C1 segment of cervical spinal cord (tissue), 14 donors: ENCODE measurements around the gene GSG1.
"Not testable (repeated sequence)": the region's sequence is repeated elsewhere in the genome, so short reads cannot be mapped to it uniquely, and the experiment has no call there.

Source experiments
- DNase-seq, 14 donors: peaks; one replicate each; lab custom pipeline; 2025; lab: John Stamatoyannopoulos, UW

Gene GSG1

GRCh38 chr12:13093191-13093847 is 10.1 kb downstream of the GSG1 start:
- DNase-seq: no peak

DNA sequence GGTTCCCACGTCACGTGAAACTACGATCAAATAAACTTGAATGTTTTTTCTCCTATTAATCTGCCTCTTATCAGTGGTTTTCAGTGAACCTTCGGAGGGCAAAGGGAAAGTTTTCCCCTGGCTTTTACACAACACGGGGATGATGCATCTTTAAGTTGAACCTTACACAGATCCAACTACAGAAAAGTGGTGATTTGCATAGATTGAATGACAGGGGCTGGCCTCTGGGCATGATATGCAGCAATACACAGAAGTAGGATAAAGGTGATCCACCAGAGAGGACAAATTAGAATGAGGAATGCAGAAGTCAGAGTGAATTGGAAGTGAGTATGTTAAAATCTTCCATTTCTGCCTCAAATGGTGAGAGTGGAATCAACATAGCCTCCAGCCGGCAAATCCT is 11.6 kb downstream of the GSG1 start:
- DNase-seq: no peak

DNA sequence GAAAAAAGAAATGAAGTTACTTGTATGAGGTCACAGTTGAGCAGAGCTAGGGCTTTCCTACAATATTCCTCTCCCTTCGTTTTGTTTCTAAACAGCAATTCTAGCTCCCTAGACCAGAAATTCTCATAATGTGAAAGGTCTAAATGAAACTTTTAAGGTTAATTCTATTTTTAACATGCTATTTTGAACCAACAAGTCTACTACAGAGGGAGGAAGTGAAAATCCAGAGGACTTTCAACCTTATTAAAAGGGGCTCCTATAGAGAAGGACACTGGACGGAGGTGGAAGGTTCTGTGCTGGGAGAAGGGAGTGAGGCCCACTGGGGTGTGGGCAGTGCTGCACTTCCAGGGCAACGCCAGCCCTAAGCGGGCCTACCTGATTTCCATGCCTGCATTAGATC is 13.4 kb downstream of the GSG1 start:
- no peak for DNase-seq

DNA sequence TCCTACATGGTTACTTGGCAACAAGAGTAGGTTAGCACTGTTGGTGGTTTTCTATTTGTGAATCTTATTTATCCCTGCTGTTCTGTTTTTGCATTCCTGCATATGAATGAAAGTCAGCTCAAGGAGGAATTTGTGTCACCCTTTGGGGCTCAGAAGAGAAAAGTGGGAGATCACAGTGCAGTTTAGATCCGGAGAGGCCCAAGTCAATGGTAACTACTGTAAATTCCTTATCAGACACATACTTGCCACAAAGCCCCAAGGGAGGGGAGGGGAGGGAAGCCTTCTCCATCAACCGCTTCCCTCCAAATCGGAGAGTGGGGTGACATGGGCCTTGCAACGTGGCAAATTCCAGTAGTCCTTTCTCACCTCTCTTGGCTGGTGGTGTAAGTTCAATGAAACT is 15.0 kb downstream of the GSG1 start:
- no peak for DNase-seq

- no peak for DNase-seq
These were observed 15.7 kb downstream of the GSG1 start for GRCh38 chr12:13087766-13088165.

GRCh38 chr12:13085968-13086686 is 17.3 kb downstream of the GSG1 start:
- no peak for DNase-seq

GRCh38 chr12:13084898-13085640 is 18.4 kb downstream of the GSG1 start:
- DNase-seq: no peak

DNA sequence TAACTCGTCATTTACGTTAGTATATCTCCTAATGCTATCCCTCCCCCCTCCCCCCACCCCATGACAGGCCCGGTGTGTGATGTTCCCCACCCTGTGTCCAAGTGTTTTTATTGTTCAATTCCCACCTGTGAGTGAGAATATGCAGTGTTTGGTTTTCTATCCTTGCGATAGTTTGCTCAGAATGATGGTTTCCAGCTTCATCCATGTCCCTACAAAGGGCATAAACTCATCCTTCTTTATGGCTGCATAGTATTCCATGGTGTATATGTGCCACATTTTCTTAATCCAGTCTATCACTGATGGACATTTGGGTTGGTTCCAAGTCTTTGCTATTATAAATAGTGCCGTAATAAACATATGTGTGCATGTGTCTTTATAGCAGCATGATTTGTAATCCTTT is 19.8 kb downstream of the GSG1 start:
- DNase-seq: not testable (repeated sequence)

DNA sequence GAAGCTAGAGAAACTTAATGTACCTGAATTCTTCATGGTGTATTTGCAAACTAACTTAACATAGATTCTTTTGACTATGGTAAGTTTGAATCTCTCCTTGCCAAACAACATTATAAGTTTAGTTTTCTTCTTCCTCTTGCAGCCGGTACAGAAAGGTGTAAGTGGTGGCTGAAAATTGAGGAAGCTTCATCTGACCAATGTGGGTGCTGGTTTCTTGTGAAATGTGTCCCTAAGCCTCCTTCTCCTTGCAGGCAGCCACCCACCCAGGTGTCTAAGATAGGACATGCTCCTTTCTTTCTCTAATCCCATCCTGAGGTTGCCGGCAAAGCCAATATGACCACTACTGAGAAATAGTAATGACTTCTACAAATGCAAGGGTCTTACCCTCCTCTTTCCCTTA is 20.6 kb downstream of the GSG1 start:
- no peak for DNase-seq

- DNase-seq: no peak
These were observed 23.2 kb downstream of the GSG1 start for GRCh38 chr12:13080266-13080665.

DNA sequence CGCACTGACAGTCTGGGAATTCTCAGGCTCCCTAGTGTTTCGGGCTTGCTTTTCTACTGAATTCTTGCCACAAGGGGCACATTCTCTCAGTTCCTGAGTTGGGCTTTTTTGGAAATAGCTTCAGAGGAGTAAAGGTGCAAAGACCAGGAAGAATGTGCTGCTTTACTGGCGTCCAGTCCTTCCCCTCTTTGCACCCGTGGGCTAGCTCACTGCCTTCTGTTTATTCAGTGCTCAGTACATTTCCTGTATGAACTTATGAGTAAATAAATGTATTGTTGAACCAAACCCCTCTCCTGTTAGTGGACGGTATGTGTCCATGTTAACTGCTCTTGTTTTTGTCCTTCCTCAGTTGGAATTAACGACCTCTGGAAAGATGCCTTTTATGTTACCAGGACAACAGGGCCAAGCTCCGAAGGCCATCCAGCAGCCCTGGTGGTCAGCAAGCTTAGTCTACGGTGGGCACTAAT is 24.0 kb downstream of the GSG1 start:
- no peak for DNase-seq

- no peak for DNase-seq
These were observed 27.5 kb downstream of the GSG1 start for GRCh38 chr12:13075786-13076570.

DNA sequence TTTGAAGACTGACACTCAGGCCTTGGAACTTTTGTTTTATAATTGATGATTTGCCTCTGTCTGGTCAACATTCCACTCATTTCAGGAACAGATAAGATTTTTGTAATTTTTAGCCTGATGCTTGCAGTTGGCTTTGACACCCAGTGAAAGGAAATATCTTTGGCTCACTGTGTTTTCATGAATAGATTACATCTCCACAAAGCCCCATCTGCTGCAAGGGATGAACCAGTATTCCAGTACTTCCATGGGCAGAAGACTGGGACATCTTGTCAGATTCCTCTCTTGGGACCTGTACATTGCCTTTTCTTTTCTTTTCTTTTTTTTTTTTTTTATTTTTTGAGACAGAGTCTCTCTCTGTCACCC is 28.4 kb downstream of the GSG1 start:
- no peak for DNase-seq

GRCh38 chr12:13074396-13075117 is 28.9 kb downstream of the GSG1 start:
- DNase-seq: no peak

- no peak for DNase-seq
These were observed 30.3 kb downstream of the GSG1 start for GRCh38 chr12:13073173-13073572.

GRCh38 chr12:13071305-13072280 is 31.9 kb downstream of the GSG1 start:
- DNase-seq: peak in 1 of 14 donors; percentile 8

DNA sequence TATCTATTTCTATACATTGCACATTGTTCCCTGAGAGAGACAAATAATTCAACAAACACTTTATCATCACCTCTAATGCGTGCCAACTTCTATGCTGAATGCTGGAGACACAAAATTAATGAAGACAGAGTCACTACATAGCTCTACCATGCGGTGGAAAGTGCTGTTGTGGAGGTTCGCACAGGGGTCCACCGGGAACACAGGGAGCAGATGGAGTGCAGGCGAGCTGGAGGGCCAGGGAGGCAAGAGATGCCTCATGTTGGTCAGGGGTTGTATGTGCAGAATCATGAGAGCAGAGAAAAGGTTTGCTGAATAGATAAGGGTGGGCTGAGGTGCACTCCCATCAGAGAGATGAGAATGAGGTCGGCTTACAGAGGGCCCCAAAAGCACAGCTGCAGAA is 34.1 kb downstream of the GSG1 start:
- DNase-seq: no peak

DNA sequence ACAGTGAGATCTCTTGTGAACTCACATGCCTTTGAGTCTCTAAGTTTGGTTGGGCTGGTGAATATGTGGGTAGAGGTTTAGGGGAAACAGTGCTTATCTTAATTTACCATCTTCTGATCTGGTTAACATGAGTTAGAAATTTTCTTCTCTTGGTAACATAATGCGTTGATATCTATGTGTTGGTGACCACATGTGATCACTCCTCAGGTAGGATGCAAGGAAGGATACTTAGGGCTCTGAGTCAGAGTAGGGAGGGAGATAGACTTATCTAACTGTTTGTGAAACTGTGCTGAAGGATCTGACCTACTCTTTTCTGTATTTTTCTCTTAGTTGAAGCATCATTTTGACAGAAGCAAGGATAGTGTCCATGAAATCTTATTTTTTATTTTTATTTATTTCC is 36.1 kb downstream of the GSG1 start:
- DNase-seq: no peak

DNA sequence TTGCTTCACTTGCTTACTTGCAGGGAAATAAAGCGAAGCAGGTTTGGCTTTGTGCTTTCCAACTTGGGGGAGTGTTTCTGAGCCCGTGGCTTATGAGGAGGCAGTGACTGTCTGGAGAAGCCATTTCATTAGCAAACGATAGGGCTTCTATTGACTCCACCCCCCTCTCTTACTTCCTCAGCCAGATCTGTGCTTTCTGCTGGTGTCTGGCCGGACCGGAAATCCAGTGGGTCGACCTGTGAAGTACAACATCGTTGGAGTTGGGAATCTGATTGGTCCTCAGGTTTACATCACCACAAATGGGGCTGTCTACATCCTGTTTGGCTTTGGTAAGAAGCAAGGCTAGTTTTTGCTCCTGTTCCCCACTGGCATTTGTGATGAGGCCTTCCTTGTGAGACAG is 37.0 kb downstream of the GSG1 start:
- DNase-seq: no peak

GRCh38 chr12:13066014-13066413 is 37.5 kb downstream of the GSG1 start:
- DNase-seq: no peak
